C4-2B (cell line): ENCODE measurements around the gene MYO6.

Experiments used
- ZFX ChIP-seq: fragments of 450-650 bp; IDR thresholded peaks from 2 replicates; pipeline ENCODE4 v1.6.1; 2017
- TF ChIP-seq, protein P1 (sequence below): fragments of 450-650 bp; conservative IDR thresholded peaks from 2 replicates; pipeline ENCODE4 v1.5.1; 2017; ENCODE audit warnings: mild to moderate bottlenecking

DNA sequence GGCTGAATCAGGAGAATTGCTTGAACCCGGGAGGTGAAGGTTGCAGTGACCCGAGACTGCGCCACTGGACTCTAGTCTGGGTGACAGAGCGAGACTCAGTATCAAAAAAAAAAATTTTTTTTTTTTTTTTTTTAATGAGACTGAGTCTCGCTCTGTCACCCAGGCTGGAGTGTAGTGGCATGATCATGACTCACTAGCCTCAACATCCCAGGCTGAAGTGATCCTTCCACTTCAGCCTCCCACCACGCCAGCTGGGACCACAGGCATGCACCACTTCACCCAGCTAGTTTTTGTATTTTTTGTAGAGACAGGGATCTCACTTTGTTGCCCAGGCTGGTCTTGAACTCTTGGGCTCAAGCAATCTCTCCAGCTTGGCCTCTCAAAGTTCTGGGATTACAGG is 53.3 kb downstream of the MYO6 start:
- TF ChIP-seq, protein P1, sequence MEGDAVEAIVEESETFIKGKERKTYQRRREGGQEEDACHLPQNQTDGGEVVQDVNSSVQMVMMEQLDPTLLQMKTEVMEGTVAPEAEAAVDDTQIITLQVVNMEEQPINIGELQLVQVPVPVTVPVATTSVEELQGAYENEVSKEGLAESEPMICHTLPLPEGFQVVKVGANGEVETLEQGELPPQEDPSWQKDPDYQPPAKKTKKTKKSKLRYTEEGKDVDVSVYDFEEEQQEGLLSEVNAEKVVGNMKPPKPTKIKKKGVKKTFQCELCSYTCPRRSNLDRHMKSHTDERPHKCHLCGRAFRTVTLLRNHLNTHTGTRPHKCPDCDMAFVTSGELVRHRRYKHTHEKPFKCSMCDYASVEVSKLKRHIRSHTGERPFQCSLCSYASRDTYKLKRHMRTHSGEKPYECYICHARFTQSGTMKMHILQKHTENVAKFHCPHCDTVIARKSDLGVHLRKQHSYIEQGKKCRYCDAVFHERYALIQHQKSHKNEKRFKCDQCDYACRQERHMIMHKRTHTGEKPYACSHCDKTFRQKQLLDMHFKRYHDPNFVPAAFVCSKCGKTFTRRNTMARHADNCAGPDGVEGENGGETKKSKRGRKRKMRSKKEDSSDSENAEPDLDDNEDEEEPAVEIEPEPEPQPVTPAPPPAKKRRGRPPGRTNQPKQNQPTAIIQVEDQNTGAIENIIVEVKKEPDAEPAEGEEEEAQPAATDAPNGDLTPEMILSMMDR = no peak
- TF ChIP-seq ZFX = no peak
